ENCODE measurements around the gene DAPL1. TPM values are rescaled to one million over a fixed set of nuclear protein-coding genes. Genes with fewer than 3 reads are reported as not detected.
"Not testable (repeated sequence)": the region's sequence is repeated elsewhere in the genome, so short reads cannot be mapped to it uniquely, and the experiment has no call there.

Gene DAPL1
- total RNA-seq, 1 donor from 2014 or later, result 13.0 TPM

- no peak for DNase-seq (ENCODE audit: low spot score)
Measured at GRCh38 chr2:158822193-158822592, 27.1 kb downstream of the DAPL1 start.

GRCh38 chr2:158823486-158824237 lies 28.5 kb downstream of the DAPL1 start:
- DNase-seq (ENCODE audit: low spot score), result no peak

DNA sequence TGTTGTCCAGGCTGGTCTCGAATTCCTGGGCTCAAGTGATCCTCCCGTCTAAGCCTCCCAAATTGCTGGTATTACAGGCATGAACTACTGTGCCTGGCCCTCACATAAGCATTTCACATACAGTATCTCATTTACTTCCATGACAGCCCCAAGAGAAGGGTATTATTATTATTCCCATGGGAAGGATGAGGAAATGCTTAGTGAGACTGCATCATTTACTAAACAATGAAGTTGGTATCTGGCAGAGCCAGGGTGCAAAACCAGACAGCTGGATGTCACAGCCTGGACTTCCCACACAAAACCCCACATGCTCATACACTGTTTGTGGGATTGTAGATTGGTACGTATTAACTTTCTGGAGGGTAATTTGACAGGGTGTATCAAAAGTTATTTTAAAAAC lies 29.9 kb downstream of the DAPL1 start:
- no peak for DNase-seq (ENCODE audit: low spot score)

DNA sequence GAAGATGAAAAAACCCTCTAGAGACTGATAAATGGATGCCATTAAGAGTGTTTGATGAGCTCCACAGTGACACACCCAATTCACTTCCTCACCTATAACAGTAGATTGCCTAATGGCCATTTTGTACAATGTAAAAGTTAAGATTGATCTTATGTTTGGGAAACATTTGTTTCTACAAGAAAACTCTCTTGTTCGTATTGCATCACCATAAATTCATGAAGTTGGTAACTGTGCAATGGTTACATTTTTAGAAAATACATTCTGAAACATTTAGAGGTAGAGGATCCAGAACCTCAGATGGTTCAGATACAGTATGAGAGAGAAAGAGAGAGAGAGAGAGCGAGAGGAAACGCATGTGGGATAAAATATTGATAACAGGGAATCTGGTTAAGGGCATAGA lies 31.8 kb downstream of the DAPL1 start:
- no peak for DNase-seq (ENCODE audit: low spot score)

DNA sequence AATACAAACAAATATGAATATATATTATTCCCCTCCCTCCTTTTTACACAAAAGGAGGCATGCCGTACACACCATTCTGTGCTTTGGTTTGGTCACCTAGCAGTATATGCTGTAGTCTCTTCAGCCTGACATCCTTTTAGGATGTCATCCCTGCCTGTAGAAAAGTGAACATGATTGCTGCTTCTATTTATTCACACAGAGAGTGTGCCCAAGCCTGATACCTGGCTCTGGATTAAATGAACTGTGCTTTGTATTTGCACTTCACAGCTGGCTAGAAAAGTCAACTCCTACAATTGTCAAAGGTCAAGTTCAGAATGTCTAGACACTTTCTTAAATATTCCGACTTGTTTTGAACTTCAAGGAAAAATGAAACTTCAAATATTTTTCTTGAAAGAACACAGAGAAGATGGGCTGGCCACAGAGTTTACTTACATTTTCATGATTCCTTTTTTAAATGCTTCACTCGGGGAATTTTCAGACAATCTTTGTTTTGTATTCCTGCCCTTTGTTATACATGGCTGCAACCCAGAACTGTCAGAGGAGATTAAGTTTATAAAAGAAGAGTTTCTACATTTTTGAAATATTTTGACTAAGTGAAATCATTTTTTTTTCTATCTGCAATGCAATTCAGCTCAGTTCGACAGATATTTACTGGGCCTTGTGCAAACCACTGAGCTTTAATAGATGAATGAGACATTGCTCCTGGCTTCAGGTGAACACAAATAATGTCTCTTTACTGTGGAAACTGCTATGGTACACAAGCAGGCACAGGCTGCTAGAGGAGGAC lies 33.5 kb downstream of the DAPL1 start:
- no peak for DNase-seq (ENCODE audit: low spot score)

DNA sequence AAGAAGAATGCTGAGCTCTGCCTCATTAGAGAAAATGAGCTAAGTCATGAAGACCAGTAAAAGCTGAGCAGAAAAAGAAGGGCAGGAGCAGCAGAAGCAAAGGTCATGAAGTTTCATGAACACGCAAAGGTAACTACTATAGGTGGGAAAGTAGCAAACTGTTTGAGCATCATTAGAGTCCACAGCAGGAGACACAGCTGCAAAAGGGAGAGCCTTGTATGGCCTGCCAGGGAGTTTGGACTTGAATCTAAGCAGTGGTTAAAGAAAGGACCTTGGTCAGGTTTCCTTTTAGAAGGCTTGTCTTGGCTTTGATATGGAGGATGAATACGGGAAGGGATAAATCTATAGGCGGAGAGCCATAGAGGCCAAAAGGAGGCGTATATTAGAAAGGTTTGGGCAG lies 34.0 kb downstream of the DAPL1 start:
- DNase-seq (ENCODE audit: low spot score), result no peak

GRCh38 chr2:158830201-158830600 lies 35.1 kb downstream of the DAPL1 start:
- no peak for DNase-seq (ENCODE audit: low spot score)

GRCh38 chr2:158835431-158835830 lies 40.3 kb downstream of the DAPL1 start:
- no peak for DNase-seq (ENCODE audit: low spot score)

DNA sequence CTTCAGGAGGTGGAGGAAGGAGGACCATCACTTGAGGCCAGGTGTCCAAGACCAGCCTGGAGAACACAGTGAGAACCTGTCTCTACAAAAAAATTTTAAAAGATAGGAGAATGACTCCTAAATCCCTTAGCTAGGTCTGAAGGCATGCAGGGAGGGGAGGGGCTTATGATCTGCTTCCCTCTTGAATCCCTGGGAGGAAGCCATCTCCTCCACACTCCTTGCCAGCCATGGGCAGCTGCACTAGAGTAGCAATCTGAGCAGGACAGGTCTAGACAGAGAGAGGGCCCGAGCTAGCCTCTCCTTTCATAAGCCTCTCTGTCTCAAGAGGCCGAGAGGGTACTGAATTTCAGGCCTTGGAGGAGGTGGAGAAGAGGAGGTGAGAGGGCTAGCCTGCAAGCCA lies 42.5 kb downstream of the DAPL1 start:
- DNase-seq (ENCODE audit: low spot score), result no peak

DNA sequence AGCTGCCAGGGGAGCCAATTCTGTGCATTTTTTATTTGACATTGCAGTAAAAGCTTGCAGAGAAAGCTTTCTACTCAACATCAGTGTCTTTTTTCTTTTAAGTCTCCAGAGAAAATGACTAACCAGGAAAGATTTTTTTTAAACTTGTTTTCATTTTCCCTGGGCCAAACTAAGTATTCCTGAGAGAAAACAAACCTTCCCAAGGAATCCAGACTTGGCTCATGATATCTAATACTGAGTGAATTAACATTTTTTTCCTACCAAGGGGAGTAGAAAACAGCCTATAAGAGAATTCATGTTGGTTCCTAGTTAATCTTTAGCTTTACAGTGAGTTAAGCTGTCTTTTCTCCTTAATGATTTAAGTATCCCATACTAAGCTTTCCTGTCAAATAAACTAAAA lies 46.7 kb downstream of the DAPL1 start:
- no peak for DNase-seq (ENCODE audit: low spot score)

DNA sequence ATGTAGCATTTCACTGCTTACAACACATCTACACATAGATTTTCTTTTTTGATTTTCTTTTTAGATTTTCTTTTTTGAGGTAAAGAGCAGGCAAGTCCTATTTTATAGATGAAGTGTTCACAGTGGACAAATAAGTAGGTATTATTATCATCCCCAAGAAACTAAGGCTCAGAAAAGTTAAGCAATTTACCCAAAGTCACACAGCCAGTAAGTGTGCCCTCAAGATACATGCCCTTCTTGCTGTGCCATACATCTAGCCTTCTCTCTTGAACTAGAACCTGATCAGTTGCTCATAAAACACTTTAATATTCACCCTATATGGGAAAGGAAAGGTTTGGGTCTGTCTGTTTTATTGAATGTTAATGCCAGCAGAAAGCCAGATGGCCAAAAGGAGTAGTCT lies 50.3 kb downstream of the DAPL1 start:
- no peak for DNase-seq (ENCODE audit: low spot score)

DNA sequence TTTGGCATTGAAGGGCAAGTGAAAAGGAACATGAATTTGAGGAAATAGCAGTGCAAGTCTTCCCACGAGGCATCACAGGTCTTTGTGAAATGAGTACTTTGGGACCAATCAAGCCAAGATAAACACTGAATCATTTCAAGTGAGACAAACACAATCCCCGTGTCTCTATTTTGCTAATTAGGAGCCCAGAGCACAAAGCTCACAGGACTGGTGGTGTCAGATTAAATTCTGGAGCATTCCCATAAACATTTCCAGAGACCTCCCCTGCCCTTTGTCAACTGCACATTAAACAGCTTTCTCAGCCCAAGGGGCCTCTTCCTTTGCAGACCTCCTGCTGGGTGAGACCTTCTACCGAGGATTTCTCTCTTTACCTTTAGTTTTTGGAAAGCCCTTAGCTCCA lies 50.7 kb downstream of the DAPL1 start:
- DNase-seq (ENCODE audit: low spot score), result no peak

DNA sequence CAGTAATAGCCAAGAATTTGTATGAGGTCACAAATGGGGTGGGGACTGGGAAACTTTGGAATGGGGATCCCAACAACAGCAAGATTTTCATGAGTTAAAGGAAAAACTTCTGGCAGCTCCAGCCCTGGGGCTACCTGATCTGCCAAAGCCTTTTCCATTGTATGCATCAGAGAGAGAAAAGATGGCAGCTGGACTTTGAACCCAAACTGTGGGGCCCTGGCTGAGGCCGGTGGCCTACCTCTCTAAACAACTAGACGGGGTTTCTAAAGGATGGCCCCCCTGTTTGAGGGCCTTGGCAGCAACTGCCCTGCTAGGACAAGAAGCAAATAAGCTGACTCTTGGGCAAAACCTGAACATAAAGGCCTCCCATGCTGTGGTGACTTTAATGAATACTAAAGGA lies 52.4 kb downstream of the DAPL1 start:
- not testable (repeated sequence) for DNase-seq (ENCODE audit: low spot score)

DNA sequence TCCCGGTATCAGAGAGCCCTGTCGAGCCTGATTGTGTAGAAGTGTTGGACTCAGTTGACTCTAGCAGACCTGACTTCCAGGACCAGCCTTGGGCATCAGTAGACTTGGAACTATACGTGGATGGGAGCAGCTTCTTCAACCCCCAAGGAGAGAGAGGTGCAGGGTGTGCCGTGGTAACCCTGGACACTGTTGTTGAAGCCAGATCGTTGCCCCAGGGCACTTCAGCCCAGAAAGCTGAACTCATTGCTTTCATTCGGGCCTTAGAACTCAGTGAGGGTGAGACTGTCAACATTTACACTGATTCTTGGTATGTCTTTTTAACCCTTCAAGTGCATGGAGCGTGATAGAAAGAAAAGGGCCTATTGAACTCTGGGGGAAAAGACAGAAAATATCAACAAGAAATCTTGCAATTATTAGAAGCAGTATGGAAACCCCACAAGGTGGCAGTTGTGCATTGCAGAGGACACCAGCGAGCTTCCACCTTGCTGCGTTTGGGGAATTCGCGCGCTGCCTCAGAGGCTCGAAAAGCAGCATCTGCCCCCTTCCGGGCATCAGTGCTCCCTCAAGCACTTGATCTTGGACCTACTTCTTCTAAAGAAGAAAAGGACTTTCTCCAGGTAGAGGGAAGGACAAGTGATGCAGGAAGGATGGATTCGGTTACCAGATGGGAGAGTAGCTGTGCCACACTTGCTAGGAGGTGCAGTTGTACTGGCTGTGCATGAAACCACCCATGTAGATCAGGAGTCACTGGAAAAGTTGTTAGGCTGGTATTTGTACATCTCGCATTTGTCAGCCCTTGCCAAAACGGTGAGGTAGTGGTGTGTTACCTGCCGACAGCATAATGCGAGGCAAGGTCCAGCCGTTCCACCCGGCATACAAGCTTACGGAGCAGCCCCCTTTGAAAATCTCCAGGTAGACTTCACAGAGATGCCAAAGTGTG lies 53.2 kb downstream of the DAPL1 start:
- not testable (repeated sequence) for DNase-seq (ENCODE audit: low spot score)

- DNase-seq (ENCODE audit: low spot score), result not testable (repeated sequence)
Measured at GRCh38 chr2:158860179-158860578, 65.1 kb downstream of the DAPL1 start.

- DNase-seq (ENCODE audit: low spot score), result not testable (repeated sequence)
Measured at GRCh38 chr2:158861626-158862025, 66.5 kb downstream of the DAPL1 start.

DNA sequence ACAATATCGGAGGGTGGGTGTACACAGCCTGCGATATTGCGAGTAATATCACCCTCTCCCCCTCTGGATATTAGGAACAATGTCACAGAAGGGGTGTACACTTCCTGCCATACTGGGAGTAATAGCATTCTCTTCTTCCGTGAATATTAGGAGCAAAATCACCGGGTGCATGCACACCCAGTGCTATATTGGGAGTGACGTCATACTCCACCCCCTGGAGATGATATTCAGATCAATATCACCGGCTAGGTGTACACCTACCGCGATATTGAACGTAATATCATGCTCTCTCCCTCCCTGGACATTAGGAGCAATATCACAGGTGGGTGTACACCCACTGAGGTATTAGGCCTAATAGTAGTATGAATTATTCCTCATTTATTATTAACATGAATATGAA lies 70.4 kb downstream of the DAPL1 start:
- DNase-seq (ENCODE audit: low spot score), result not testable (repeated sequence)

Other genes with a start within 250 kb of the DAPL1 start
- gene TANC1, start 173.3 kb downstream of the DAPL1 start, total RNA-seq, result 62.9 TPM